Measurements from ENCODE around the gene BANK1. TPM values are rescaled to one million over a fixed set of nuclear protein-coding genes. Genes with fewer than 3 reads are reported as not detected.

BANK1 gene
- total RNA-seq, 1 experiment from 2014 or later, result 2.4 TPM

DNA sequence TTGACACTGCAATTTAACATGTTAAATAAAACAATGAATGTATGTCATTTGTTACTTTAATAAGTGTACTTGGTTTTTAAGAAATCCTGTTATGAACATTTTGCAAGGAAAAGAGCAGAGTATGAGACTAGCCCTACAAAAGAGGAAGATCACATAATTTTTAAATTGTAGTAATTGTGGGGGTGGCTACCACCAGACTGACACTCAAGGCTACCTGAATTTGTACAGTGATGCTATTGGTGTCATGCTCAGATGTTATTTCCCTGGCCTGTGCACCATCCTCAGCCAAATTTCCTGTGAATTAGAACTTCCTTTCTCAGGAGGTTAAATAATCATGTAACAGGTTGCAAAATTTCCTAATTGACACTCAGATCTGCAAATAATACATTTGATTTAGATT lies 157.5 kb downstream of the BANK1 start (continued):
- TF ChIP-seq EZH2phosphoT487 (IDR thresholded peaks at IDR 0.05; ENCODE audit: borderline replicate concordance) (no peak), SP1 (IDR thresholded peaks at IDR 0.05; ENCODE audit: low read depth) (no peak)

DNA sequence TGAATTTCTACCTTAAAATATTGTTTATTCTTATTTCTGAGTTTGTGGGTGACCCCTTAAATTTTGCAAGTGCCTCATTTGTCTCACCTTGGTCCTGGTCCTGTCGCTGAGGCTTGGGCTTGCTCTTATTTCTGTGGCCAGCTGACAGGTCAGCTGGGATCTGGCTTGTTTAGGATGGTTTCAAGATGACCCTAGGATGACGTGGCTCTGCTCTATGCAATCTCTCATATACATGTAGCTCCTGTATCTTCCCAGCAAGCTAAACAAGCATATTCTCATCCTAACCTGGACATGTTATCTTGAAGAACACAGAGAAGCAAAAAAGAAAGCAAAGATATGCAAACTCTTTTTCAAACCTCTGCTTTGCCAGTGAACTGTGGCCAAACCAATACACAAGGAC lies 158.4 kb downstream of the BANK1 start:
- POLR2A ChIA-PET, result no interaction called here
- intact Hi-C loops (cut with micrococcal nuclease), result no loop called here
- Histone ChIP-seq H4K20me1 (ENCODE audit: insufficient read depth) (no peaks in the 10 kb centered on the region), H3K9me2 (ENCODE audit: insufficient read depth) (no peaks in the 10 kb centered on the region; the same call in 1 of the 2 replicates), H2AFZ (ENCODE audit: low read depth, low read length, poor library complexity, severe bottlenecking) (no peak overlapping the region), H3K4me2 (ENCODE audit: low read length) (no peak overlapping the region), H3K27me3 (ENCODE audit: insufficient read depth, low read length) (no peaks in the 10 kb centered on the region), H3K27ac (ENCODE audit: low read depth, low read length) (no peak overlapping the region), H3K79me2 (ENCODE audit: insufficient read depth, low read length) (no peaks in the 10 kb centered on the region), H3K4me3 (replicated peaks in 1 of 2; ENCODE audit: low read depth in 1 of 2, low read length in 2 of 2) (no peak overlapping the region), H3K36me3 (ENCODE audit: control insufficient read depth in 1 of 2, insufficient read depth in 2 of 2, low read length in 2 of 2) (no peaks in the 10 kb centered on the region), H3K9me3 (ENCODE audit: control insufficient read depth in 1 of 2, insufficient read depth in 1 of 2, low read depth in 1 of 2, low read length in 2 of 2) (no peaks in the 10 kb centered on the region), H3K4me1 (ENCODE audit: control insufficient read depth in 1 of 2, insufficient read depth in 2 of 2, low read length in 2 of 2) (peaks cover 4 to 16% of the 10 kb centered on the region in 2 experiments; a peak in 3 of 4 replicates), H3K9ac (ENCODE audit: low read length) (no peak overlapping the region)
- DNase-seq (ENCODE audit: low read depth, low spot score), result no peak
- TF ChIP-seq JUND (IDR thresholded peaks at IDR 0.05), result no peak
- TF ChIP-seq, protein P1, sequence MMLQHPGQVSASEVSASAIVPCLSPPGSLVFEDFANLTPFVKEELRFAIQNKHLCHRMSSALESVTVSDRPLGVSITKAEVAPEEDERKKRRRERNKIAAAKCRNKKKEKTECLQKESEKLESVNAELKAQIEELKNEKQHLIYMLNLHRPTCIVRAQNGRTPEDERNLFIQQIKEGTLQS (IDR thresholded peaks at IDR 0.05), result no peak
- TF ChIP-seq, protein P2, sequence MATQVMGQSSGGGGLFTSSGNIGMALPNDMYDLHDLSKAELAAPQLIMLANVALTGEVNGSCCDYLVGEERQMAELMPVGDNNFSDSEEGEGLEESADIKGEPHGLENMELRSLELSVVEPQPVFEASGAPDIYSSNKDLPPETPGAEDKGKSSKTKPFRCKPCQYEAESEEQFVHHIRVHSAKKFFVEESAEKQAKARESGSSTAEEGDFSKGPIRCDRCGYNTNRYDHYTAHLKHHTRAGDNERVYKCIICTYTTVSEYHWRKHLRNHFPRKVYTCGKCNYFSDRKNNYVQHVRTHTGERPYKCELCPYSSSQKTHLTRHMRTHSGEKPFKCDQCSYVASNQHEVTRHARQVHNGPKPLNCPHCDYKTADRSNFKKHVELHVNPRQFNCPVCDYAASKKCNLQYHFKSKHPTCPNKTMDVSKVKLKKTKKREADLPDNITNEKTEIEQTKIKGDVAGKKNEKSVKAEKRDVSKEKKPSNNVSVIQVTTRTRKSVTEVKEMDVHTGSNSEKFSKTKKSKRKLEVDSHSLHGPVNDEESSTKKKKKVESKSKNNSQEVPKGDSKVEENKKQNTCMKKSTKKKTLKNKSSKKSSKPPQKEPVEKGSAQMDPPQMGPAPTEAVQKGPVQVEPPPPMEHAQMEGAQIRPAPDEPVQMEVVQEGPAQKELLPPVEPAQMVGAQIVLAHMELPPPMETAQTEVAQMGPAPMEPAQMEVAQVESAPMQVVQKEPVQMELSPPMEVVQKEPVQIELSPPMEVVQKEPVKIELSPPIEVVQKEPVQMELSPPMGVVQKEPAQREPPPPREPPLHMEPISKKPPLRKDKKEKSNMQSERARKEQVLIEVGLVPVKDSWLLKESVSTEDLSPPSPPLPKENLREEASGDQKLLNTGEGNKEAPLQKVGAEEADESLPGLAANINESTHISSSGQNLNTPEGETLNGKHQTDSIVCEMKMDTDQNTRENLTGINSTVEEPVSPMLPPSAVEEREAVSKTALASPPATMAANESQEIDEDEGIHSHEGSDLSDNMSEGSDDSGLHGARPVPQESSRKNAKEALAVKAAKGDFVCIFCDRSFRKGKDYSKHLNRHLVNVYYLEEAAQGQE (IDR thresholded peaks at IDR 0.05; ENCODE audit: low read depth), result no peak
- TF ChIP-seq, protein P3, sequence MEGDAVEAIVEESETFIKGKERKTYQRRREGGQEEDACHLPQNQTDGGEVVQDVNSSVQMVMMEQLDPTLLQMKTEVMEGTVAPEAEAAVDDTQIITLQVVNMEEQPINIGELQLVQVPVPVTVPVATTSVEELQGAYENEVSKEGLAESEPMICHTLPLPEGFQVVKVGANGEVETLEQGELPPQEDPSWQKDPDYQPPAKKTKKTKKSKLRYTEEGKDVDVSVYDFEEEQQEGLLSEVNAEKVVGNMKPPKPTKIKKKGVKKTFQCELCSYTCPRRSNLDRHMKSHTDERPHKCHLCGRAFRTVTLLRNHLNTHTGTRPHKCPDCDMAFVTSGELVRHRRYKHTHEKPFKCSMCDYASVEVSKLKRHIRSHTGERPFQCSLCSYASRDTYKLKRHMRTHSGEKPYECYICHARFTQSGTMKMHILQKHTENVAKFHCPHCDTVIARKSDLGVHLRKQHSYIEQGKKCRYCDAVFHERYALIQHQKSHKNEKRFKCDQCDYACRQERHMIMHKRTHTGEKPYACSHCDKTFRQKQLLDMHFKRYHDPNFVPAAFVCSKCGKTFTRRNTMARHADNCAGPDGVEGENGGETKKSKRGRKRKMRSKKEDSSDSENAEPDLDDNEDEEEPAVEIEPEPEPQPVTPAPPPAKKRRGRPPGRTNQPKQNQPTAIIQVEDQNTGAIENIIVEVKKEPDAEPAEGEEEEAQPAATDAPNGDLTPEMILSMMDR (IDR thresholded peaks at IDR 0.05 in 2 of 3, conservative IDR thresholded peaks at IDR 0.05 in 1 of 3; ENCODE audit: borderline replicate concordance in 1 of 3, insufficient read depth in 1 of 3, low read depth in 2 of 3, low read length in 2 of 3), result no peak
- TF ChIP-seq POLR2AphosphoS5 (IDR thresholded peaks at IDR 0.05; ENCODE audit: low read depth, low read length), result no peak
- no peak for TF ChIP-seq EGR1 (IDR thresholded peaks at IDR 0.05; ENCODE audit: low read depth)
- TF ChIP-seq ELF1 (IDR thresholded peaks at IDR 0.05; ENCODE audit: borderline replicate concordance, low read depth), result no peak
- no peak for TF ChIP-seq POLR2A (IDR thresholded peaks at IDR 0.05; ENCODE audit: borderline replicate concordance, extremely low read depth, insufficient read depth, insufficient read length)
- TF ChIP-seq EZH2phosphoT487 (IDR thresholded peaks at IDR 0.05; ENCODE audit: borderline replicate concordance), result no peak
- no peak for TF ChIP-seq YY1 (IDR thresholded peaks at IDR 0.05; ENCODE audit: extremely low read depth, insufficient replicate concordance, low read depth, low read length)
- TF ChIP-seq, protein P4, sequence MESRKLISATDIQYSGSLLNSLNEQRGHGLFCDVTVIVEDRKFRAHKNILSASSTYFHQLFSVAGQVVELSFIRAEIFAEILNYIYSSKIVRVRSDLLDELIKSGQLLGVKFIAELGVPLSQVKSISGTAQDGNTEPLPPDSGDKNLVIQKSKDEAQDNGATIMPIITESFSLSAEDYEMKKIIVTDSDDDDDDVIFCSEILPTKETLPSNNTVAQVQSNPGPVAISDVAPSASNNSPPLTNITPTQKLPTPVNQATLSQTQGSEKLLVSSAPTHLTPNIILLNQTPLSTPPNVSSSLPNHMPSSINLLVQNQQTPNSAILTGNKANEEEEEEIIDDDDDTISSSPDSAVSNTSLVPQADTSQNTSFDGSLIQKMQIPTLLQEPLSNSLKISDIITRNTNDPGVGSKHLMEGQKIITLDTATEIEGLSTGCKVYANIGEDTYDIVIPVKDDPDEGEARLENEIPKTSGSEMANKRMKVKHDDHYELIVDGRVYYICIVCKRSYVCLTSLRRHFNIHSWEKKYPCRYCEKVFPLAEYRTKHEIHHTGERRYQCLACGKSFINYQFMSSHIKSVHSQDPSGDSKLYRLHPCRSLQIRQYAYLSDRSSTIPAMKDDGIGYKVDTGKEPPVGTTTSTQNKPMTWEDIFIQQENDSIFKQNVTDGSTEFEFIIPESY (IDR thresholded peaks at IDR 0.05; ENCODE audit: extremely low read depth, insufficient replicate concordance, low read length), result no peak
- TF ChIP-seq SRF (IDR thresholded peaks at IDR 0.05; ENCODE audit: low read depth), result no peak
- no peak for TF ChIP-seq TCF7L2 (IDR thresholded peaks at IDR 0.05; ENCODE audit: borderline replicate concordance, extremely low read depth, insufficient read depth, insufficient read length)
- TF ChIP-seq RAD21 (IDR thresholded peaks at IDR 0.05; ENCODE audit: low read depth), result no peak
- TF ChIP-seq, protein P5, sequence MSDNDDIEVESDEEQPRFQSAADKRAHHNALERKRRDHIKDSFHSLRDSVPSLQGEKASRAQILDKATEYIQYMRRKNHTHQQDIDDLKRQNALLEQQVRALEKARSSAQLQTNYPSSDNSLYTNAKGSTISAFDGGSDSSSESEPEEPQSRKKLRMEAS (IDR thresholded peaks at IDR 0.05), result no peak
- CTCF ChIA-PET, result no interaction called here
- RAD21 ChIA-PET (ENCODE audit: low non-redundant PET in 1 of 2, low total read pairs in 2 of 2, uncharacterized antibody in 2 of 2, unreplicated experiment in 2 of 2), result no interaction called here
- ATAC-seq, result no peak
- BruUV-seq (replicated peaks), result no TSS peak

Data from HCT116 (cell line).